Activated naive CD8-positive, alpha-beta T cell treated with anti-CD3 and anti-CD28 coated beads, Interleukin-2, amount 10 ng/mL, durations not matched to agents 7 days and 5 days (primary cell): ENCODE data around the gene KCNH8. TPM values are rescaled to one million over a fixed set of nuclear protein-coding genes. Genes with fewer than 3 reads are reported as not detected.
"Not testable (repeated sequence)": the region's sequence is repeated elsewhere in the genome, so short reads cannot be mapped to it uniquely, and the experiment has no call there.

Experiments
- ATAC-seq: fragments of 150-1000 bp; cut with Tn5 transposase; one replicate; pipeline ENCODE4 v1.10.0; 2021; ENCODE audit warnings: low read depth, moderate library complexity
- POLR2A ChIA-PET: fragments of 350-600 bp; sonication (Branson Sonifier 250); formaldehyde crosslinking; loops from one replicate; lab custom pipeline; 2021; ENCODE audit warnings: antibody characterized with exemption; lab: Charles Lee
- DNase-seq: peaks from one replicate; pipeline ENCODE4 v3.0.0; 2021
- H3K27ac Mint-ChIP-seq: one replicate; pipeline ENCODE4 v1.8.0; 2022; ENCODE audit warnings: mild to moderate bottlenecking, mixed read lengths
- H3K27me3 Mint-ChIP-seq: one replicate; pipeline ENCODE4 v1.8.0; 2022; ENCODE audit warnings: mild to moderate bottlenecking, moderate library complexity, mixed read lengths
- H3K36me3 Mint-ChIP-seq: one replicate; pipeline ENCODE4 v1.8.0; 2021; ENCODE audit warnings: mild to moderate bottlenecking, mixed read lengths
- H3K4me1 Mint-ChIP-seq: one replicate; pipeline ENCODE4 v1.8.0; 2021; ENCODE audit warnings: mixed read lengths
- H3K4me3 Mint-ChIP-seq: one replicate; pipeline ENCODE4 v1.8.0; 2022; ENCODE audit warnings: mild to moderate bottlenecking, moderate library complexity, mixed read lengths
- H3K9me3 Mint-ChIP-seq: one replicate; pipeline ENCODE4 v1.8.0; 2021; ENCODE audit warnings: mixed read lengths
- total RNA-seq, 2 experiments: library from RNA; stranded (reverse); gene quantifications; one replicate each; pipeline ENCODE4 v1.2.3, GENCODE V29; 2021

The KCNH8 gene
- total RNA-seq, 2 experiments from 2014 or later, result not detected

- H3K4me1 Mint-ChIP-seq, result no peaks in the 10 kb centered on the region
- no peak overlapping the region for H3K27ac Mint-ChIP-seq
- no peak overlapping the region for H3K4me3 Mint-ChIP-seq
- H3K36me3 Mint-ChIP-seq, result no peaks in the 10 kb centered on the region
- POLR2A ChIA-PET, result no interaction called here
- H3K9me3 Mint-ChIP-seq, result no peaks in the 10 kb centered on the region
- no peak for ATAC-seq
- H3K27me3 Mint-ChIP-seq, result peaks cover 2% of the 10 kb centered on the region
- no peak for DNase-seq
Measured at GRCh38 chr3:19202754-19203153, 54.4 kb downstream of the KCNH8 start.

- Mint-ChIP-seq H3K9me3 (no peaks in the 10 kb centered on the region), H3K36me3 (no peaks in the 10 kb centered on the region), H3K27ac (no peak overlapping the region), H3K27me3 (peaks cover 2% of the 10 kb centered on the region), H3K4me1 (no peaks in the 10 kb centered on the region), H3K4me3 (no peak overlapping the region)
- no peak for ATAC-seq
- POLR2A ChIA-PET, result no interaction called here
- DNase-seq, result no peak
Measured at GRCh38 chr3:19206540-19206939, 58.2 kb downstream of the KCNH8 start.

GRCh38 chr3:19213603-19214220 is 65.4 kb downstream of the KCNH8 start:
- no peak overlapping the region for H3K4me3 Mint-ChIP-seq
- H3K27me3 Mint-ChIP-seq, result no peaks in the 10 kb centered on the region
- DNase-seq (no peak), ATAC-seq (no peak)
- H3K4me1 Mint-ChIP-seq, result no peaks in the 10 kb centered on the region
- POLR2A ChIA-PET, result no interaction called here
- no peak overlapping the region for H3K27ac Mint-ChIP-seq
- H3K9me3 Mint-ChIP-seq, result no peaks in the 10 kb centered on the region
- H3K36me3 Mint-ChIP-seq, result no peaks in the 10 kb centered on the region

- H3K4me1 Mint-ChIP-seq, result no peaks in the 10 kb centered on the region
- POLR2A ChIA-PET, result no interaction called here
Measured at GRCh38 chr3:19215427-19215826, 67.1 kb downstream of the KCNH8 start.

GRCh38 chr3:19216669-19217337 is 68.5 kb downstream of the KCNH8 start:
- H3K4me1 Mint-ChIP-seq, result no peaks in the 10 kb centered on the region
- H3K27ac Mint-ChIP-seq, result no peak overlapping the region
- ATAC-seq (no peak), DNase-seq (no peak)
- H3K4me3 Mint-ChIP-seq, result no peak overlapping the region
- no peaks in the 10 kb centered on the region for H3K9me3 Mint-ChIP-seq
- POLR2A ChIA-PET, result no interaction called here
- no peaks in the 10 kb centered on the region for H3K36me3 Mint-ChIP-seq
- no peaks in the 10 kb centered on the region for H3K27me3 Mint-ChIP-seq

More at GRCh38 chr3:19215427-19215826, 67.1 kb downstream of the KCNH8 start:
- H3K27ac Mint-ChIP-seq, result no peak overlapping the region
- no peaks in the 10 kb centered on the region for H3K9me3 Mint-ChIP-seq
- no peaks in the 10 kb centered on the region for H3K27me3 Mint-ChIP-seq
- ATAC-seq, result no peak
- no peak overlapping the region for H3K4me3 Mint-ChIP-seq
- H3K36me3 Mint-ChIP-seq, result no peaks in the 10 kb centered on the region
- no peak for DNase-seq

GRCh38 chr3:19220311-19220710 is 72.0 kb downstream of the KCNH8 start:
- ATAC-seq (no peak), DNase-seq (no peak)
- Mint-ChIP-seq H3K9me3 (no peaks in the 10 kb centered on the region), H3K4me1 (no peaks in the 10 kb centered on the region), H3K27ac (no peak overlapping the region), H3K36me3 (no peaks in the 10 kb centered on the region), H3K4me3 (no peak overlapping the region), H3K27me3 (no peaks in the 10 kb centered on the region)
- POLR2A ChIA-PET, result no interaction called here

GRCh38 chr3:19221081-19221480 is 72.8 kb downstream of the KCNH8 start:
- POLR2A ChIA-PET, result no interaction called here
- H3K4me1 Mint-ChIP-seq, result no peaks in the 10 kb centered on the region
- no peak overlapping the region for H3K27ac Mint-ChIP-seq
- DNase-seq (no peak), ATAC-seq (no peak)
- H3K4me3 Mint-ChIP-seq, result no peak overlapping the region
- H3K36me3 Mint-ChIP-seq, result no peaks in the 10 kb centered on the region
- H3K27me3 Mint-ChIP-seq, result no peaks in the 10 kb centered on the region
- H3K9me3 Mint-ChIP-seq, result no peaks in the 10 kb centered on the region

- no peaks in the 10 kb centered on the region for H3K4me1 Mint-ChIP-seq
- no peak overlapping the region for H3K27ac Mint-ChIP-seq
- ATAC-seq (no peak), DNase-seq (no peak)
- POLR2A ChIA-PET, result no interaction called here
- no peaks in the 10 kb centered on the region for H3K9me3 Mint-ChIP-seq
- no peaks in the 10 kb centered on the region for H3K36me3 Mint-ChIP-seq
- H3K4me3 Mint-ChIP-seq, result no peak overlapping the region
- no peaks in the 10 kb centered on the region for H3K27me3 Mint-ChIP-seq
Measured at GRCh38 chr3:19226479-19226878, 78.2 kb downstream of the KCNH8 start.

GRCh38 chr3:19228167-19228566 is 79.9 kb downstream of the KCNH8 start:
- no peak overlapping the region for H3K4me3 Mint-ChIP-seq
- POLR2A ChIA-PET, result no interaction called here
- H3K27ac Mint-ChIP-seq, result no peak overlapping the region
- no peak for DNase-seq
- no peak for ATAC-seq
- H3K4me1 Mint-ChIP-seq, result no peaks in the 10 kb centered on the region
- H3K27me3 Mint-ChIP-seq, result peaks cover 2% of the 10 kb centered on the region
- H3K36me3 Mint-ChIP-seq, result no peaks in the 10 kb centered on the region
- H3K9me3 Mint-ChIP-seq, result no peaks in the 10 kb centered on the region

GRCh38 chr3:19229086-19229485 is 80.8 kb downstream of the KCNH8 start:
- no peaks in the 10 kb centered on the region for H3K36me3 Mint-ChIP-seq
- ATAC-seq, result no peak
- no peak for DNase-seq
- H3K27ac Mint-ChIP-seq, result no peak overlapping the region
- H3K27me3 Mint-ChIP-seq, result peaks cover 3% of the 10 kb centered on the region
- POLR2A ChIA-PET, result no interaction called here
- H3K4me1 Mint-ChIP-seq, result no peaks in the 10 kb centered on the region
- H3K9me3 Mint-ChIP-seq, result no peaks in the 10 kb centered on the region
- H3K4me3 Mint-ChIP-seq, result no peak overlapping the region

GRCh38 chr3:19229881-19230280 is 81.6 kb downstream of the KCNH8 start:
- ATAC-seq, H3K27me3 Mint-ChIP-seq, H3K4me3 Mint-ChIP-seq, DNase-seq, H3K27ac Mint-ChIP-seq, H3K4me1 Mint-ChIP-seq, H3K9me3 Mint-ChIP-seq, H3K36me3 Mint-ChIP-seq, POLR2A ChIA-PET: not testable (repeated sequence)

- no peak for DNase-seq
- ATAC-seq, result no peak
Measured at GRCh38 chr3:19231792-19232461, 83.6 kb downstream of the KCNH8 start.

GRCh38 chr3:19232566-19232965 is 84.3 kb downstream of the KCNH8 start:
- H3K9me3 Mint-ChIP-seq, result no peaks in the 10 kb centered on the region
- H3K27ac Mint-ChIP-seq, result no peak overlapping the region
- no peak overlapping the region for H3K4me3 Mint-ChIP-seq
- no peaks in the 10 kb centered on the region for H3K36me3 Mint-ChIP-seq
- ATAC-seq, result no peak
- no peaks in the 10 kb centered on the region for H3K4me1 Mint-ChIP-seq
- POLR2A ChIA-PET, result no interaction called here
- peaks cover 3% of the 10 kb centered on the region for H3K27me3 Mint-ChIP-seq
- DNase-seq, result no peak

More at GRCh38 chr3:19231792-19232461, 83.6 kb downstream of the KCNH8 start:
- H3K27me3 Mint-ChIP-seq, result peaks cover 3% of the 10 kb centered on the region
- POLR2A ChIA-PET, result no interaction called here
- H3K4me3 Mint-ChIP-seq, result no peak overlapping the region
- H3K36me3 Mint-ChIP-seq, result no peaks in the 10 kb centered on the region
- no peaks in the 10 kb centered on the region for H3K4me1 Mint-ChIP-seq
- no peaks in the 10 kb centered on the region for H3K9me3 Mint-ChIP-seq
- no peak overlapping the region for H3K27ac Mint-ChIP-seq
